NT2/D1 (cell line): ENCODE results near the gene RAD50.
"Not testable (repeated sequence)": the region's sequence is repeated elsewhere in the genome, so short reads cannot be mapped to it uniquely, and the experiment has no call there.

Source experiments
- DNase-seq: peaks from one replicate; pipeline ENCODE4 v3.0.0-alpha.2; 2011; ENCODE audit warnings: low read depth, low spot score
- H3K27me3 ChIP-seq: 2 replicates; pipeline ENCODE4 v1.6.0; 2011; ENCODE audit warnings: mild to moderate bottlenecking; ENCODE audit not compliant: insufficient read length, insufficient read depth
- H3K36me3 ChIP-seq: 2 replicates; pipeline ENCODE4 v1.6.1; 2011; ENCODE audit warnings: mild to moderate bottlenecking, low read length, mixed read lengths; ENCODE audit not compliant: insufficient read depth, insufficient read length
- H3K4me1 ChIP-seq: 2 replicates; pipeline ENCODE4 v1.5.1; 2011; ENCODE audit not compliant: insufficient read depth, insufficient read length
- H3K4me3 ChIP-seq: 2 replicates; pipeline ENCODE4 v1.5.1; 2011; ENCODE audit warnings: low read depth; ENCODE audit not compliant: insufficient read length
- H3K9ac ChIP-seq: 2 replicates; pipeline ENCODE4 v1.6.0; 2011; ENCODE audit warnings: low read depth; ENCODE audit not compliant: insufficient read length
- H3K9me3 ChIP-seq: 2 replicates; pipeline ENCODE4 v1.5.1; 2011; ENCODE audit warnings: mild to moderate bottlenecking, low read length; ENCODE audit not compliant: insufficient read depth
- SUZ12 ChIP-seq: IDR thresholded peaks from 2 replicates; pipeline ENCODE4 v1.6.1; 2011; ENCODE audit not compliant: insufficient read length, insufficient read depth; ENCODE audit errors: extremely low read depth
- YY1 ChIP-seq: IDR thresholded peaks from 2 replicates; pipeline ENCODE4 v1.6.1; 2011; ENCODE audit not compliant: insufficient read length, insufficient read depth
- ZNF274 ChIP-seq: IDR thresholded peaks from 2 replicates; pipeline ENCODE4 v1.6.1; 2011; ENCODE audit warnings: mild to moderate bottlenecking, low read depth, low read length

RAD50 gene

DNA sequence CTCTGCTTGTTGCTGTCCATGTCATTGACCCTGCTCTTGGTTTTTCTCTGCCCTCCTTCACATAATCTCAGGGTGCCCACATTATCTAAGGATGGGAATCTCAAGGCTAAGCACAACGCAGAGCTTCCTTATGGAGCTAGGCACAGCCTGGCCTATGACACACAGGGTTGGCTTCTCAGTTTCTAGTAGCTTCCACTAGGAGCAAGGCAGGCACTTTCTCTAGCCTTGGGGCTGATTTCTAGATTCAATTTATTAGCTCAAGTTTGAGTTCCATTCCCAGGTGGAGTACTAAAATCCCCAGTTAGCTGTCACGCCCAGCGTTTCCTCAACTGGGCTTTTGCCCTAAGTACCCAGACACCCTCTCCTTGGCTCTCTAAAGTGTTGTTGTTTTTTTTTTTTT lies 129.4 kb downstream of the RAD50 start:
- no peak overlapping the region for H3K9ac ChIP-seq
- H3K36me3 ChIP-seq: no peaks in the 10 kb centered on the region
- no peaks in the 10 kb centered on the region for H3K27me3 ChIP-seq
- TF ChIP-seq SUZ12: no peak
- no peak for TF ChIP-seq ZNF274
- no peak for TF ChIP-seq YY1
- no peaks in the 10 kb centered on the region for H3K9me3 ChIP-seq
- H3K4me3 ChIP-seq: no peak overlapping the region
- DNase-seq: no peak
- no peaks in the 10 kb centered on the region for H3K4me1 ChIP-seq

- H3K4me1 ChIP-seq: no peaks in the 10 kb centered on the region
- no peaks in the 10 kb centered on the region for H3K27me3 ChIP-seq
- no peak overlapping the region for H3K9ac ChIP-seq
- H3K9me3 ChIP-seq: no peaks in the 10 kb centered on the region
- H3K4me3 ChIP-seq: no peak overlapping the region
- TF ChIP-seq SUZ12 (no peak), YY1 (no peak), ZNF274 (no peak)
- H3K36me3 ChIP-seq: no peaks in the 10 kb centered on the region
- no peak for DNase-seq
Measured at GRCh38 chr5:132687995-132688394, 131.2 kb downstream of the RAD50 start.

DNA sequence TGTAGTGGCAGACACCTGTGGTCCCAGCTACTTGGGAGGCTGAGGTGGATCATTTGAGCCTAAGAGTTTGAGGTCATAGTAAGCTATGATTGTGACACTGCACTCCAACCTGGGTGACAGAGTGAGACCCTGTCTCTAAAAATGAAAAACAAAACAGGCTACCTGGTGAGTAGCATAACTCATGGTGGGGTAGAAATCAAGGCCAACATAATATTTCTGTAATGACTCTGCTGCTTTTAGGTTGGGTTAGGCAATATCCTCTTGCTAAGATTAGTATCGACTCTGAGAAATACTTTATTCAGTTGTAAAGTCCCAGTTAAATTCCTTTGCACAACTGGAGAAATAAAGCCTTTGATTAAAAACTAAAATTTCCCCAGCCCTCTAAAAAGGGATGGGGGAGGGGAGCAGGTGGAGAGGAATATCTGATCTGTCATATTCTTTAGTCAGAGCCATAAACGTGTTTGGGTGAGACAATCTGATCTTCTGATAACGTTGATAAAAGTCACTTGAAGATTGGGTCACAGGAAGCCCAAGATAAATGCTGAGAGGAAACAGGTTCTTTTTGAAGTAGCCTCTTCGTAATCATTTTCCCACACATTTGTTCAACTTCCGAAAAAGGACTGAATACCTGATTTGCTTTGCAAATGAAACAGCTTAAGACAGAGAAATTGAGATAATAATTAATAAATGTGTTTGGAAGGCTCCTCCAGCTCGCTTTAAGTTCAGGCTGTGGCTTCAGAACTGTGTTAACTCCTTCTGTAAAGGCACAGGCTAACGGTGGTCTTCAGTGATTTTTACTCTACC lies 132.0 kb downstream of the RAD50 start:
- no peak for DNase-seq
- Histone ChIP-seq H3K4me3 (no peak overlapping the region), H3K4me1 (no peaks in the 10 kb centered on the region), H3K27me3 (no peaks in the 10 kb centered on the region), H3K9me3 (no peaks in the 10 kb centered on the region), H3K36me3 (no peaks in the 10 kb centered on the region), H3K9ac (no peak overlapping the region)
- no peak for TF ChIP-seq SUZ12
- no peak for TF ChIP-seq YY1
- no peak for TF ChIP-seq ZNF274

DNA sequence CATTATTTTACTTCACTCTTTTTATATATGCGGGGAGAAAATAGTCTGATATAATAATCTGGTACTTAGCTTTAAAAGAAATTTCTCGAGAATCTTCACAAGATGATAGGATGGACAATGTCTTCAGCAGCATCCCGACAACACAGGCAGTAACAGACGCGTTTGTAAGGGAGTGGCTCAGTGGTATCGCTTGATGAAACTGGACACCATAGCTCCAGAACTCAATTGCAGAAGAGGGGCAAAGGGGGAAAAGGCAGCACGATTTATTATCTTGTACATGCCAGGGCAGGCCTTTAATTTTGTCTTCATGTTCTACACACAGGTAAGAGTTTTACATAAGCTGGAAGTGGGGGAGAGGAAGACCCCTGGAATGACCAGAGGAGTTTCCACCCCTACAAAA lies 132.7 kb downstream of the RAD50 start:
- Histone ChIP-seq H3K36me3 (no peaks in the 10 kb centered on the region), H3K4me1 (no peaks in the 10 kb centered on the region), H3K9me3 (no peaks in the 10 kb centered on the region), H3K4me3 (no peak overlapping the region), H3K27me3 (no peaks in the 10 kb centered on the region), H3K9ac (no peak overlapping the region)
- DNase-seq: no peak
- TF ChIP-seq SUZ12 (no peak), ZNF274 (no peak), YY1 (no peak)

DNA sequence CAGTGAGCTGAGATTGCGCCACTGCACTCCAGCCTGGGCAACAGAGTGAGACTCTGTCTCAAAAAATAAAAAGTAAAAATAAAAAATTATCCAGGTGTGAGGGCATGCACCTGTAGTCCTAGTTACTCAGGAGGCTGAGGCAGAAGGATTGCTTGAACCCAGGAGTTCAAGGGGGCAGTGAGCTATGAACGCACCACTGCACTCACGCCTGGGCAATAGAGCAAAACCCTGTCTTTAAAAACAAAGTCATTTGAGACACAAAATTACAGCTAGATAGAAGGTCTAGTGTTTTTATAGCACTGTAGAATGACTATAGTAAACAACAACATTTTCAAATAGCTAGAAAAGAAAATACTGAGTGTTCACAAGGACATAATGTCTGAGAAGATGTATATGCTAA lies 133.4 kb downstream of the RAD50 start:
- H3K9ac ChIP-seq: no peak overlapping the region
- no peaks in the 10 kb centered on the region for H3K4me1 ChIP-seq
- H3K9me3 ChIP-seq: no peaks in the 10 kb centered on the region
- H3K36me3 ChIP-seq: no peaks in the 10 kb centered on the region
- DNase-seq: no peak
- no peak overlapping the region for H3K4me3 ChIP-seq
- TF ChIP-seq YY1: no peak
- no peak for TF ChIP-seq ZNF274
- TF ChIP-seq SUZ12: no peak
- H3K27me3 ChIP-seq: no peaks in the 10 kb centered on the region

GRCh38 chr5:132691755-132692631 lies 135.2 kb downstream of the RAD50 start:
- not testable (repeated sequence) for H3K36me3 ChIP-seq, DNase-seq, H3K27me3 ChIP-seq, H3K9ac ChIP-seq, H3K9me3 ChIP-seq, H3K4me3 ChIP-seq, H3K4me1 ChIP-seq

GRCh38 chr5:132692632-132692967 lies 135.8 kb downstream of the RAD50 start:
- no peaks in the 10 kb centered on the region for H3K9me3 ChIP-seq
- H3K36me3 ChIP-seq: no peaks in the 10 kb centered on the region
- H3K9ac ChIP-seq: no peak overlapping the region
- DNase-seq: no peak
- no peak overlapping the region for H3K4me3 ChIP-seq
- TF ChIP-seq ZNF274 (no peak), SUZ12 (no peak), YY1 (no peak)
- H3K27me3 ChIP-seq: no peaks in the 10 kb centered on the region
- no peaks in the 10 kb centered on the region for H3K4me1 ChIP-seq
